ENCODE data around the gene CPNE9. TPM values are rescaled to one million over a fixed set of nuclear protein-coding genes. Genes with fewer than 3 reads are reported as not detected.

The CPNE9 gene
- polyA plus RNA-seq, 1 of the 3 experiments (the other 2 are of a cell fraction) = 0.03 TPM

DNA sequence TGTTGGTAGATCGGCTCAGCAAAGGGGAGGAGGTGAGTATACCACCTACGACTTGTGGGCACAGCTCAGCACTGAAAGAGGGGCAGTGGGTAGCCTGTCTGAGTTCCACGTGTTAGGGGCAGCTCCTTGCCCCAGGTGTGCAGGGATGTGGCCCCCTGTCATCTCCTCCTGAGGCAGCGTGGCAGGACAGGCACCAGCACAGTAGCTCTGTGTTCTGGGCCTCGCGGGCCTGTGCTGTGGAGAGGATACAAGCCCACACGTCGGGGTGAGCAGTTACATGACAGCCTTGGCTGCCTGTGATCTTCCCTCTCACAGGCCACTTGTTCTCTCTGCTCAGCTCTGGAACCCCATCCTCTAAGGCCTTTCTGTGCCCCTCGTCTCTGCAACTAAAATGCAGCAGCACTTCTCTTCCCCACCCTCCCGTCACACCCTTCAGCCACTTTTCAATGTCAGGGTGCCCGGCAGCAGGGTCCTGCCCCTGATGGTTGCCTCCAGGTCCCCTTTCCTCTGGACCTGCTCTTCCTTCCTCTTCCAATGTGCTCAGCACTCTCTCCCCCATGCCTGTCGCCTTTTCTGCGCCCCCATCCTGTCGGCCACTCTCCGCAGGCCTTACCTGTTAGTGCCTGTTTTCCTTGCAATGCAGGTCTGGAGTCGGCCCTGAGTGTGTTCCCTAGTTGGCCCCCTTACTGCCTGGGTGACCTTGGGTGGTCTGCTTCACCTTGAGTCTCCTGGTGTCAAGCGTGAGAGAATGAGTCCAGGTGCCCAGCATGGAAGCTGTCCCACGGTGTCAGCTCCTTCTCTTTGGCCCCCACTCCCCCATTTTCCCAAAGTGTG, 18.2 kb upstream of the CPNE9 start:
- H3K79me2 ChIP-seq (ENCODE audit: insufficient read depth) = no peaks in the 10 kb centered on the region
- H4K20me1 ChIP-seq (ENCODE audit: insufficient read depth) = no peaks in the 10 kb centered on the region
- ChIA-PET CTCF (no interaction called here), POLR2A (no interaction called here)
- no peaks in the 10 kb centered on the region for H3K27me3 ChIP-seq (ENCODE audit: insufficient read depth)
- H2AFZ ChIP-seq (ENCODE audit: low read depth) = no peak overlapping the region
- peaks cover 8 to 90% of the 10 kb centered on the region in 2 experiments for H3K36me3 ChIP-seq (replicated peaks in 1 of 2; ENCODE audit: control insufficient read depth in 1 of 2, insufficient read depth in 2 of 2, low read length in 1 of 2)
- no peak for TF ChIP-seq TCF12 (IDR thresholded peaks at IDR 0.05)
- no peak for TF ChIP-seq JUND (IDR thresholded peaks at IDR 0.05)
- no peak for TF ChIP-seq FOSL2 (IDR thresholded peaks at IDR 0.05; ENCODE audit: borderline replicate concordance, low read depth)
- no peak for TF ChIP-seq NRF1 (IDR thresholded peaks at IDR 0.05; ENCODE audit: low read depth, low read length)
- TF ChIP-seq TAF1 (IDR thresholded peaks at IDR 0.05; ENCODE audit: borderline replicate concordance, low read depth, low read length) = no peak
- TF ChIP-seq, protein P1, sequence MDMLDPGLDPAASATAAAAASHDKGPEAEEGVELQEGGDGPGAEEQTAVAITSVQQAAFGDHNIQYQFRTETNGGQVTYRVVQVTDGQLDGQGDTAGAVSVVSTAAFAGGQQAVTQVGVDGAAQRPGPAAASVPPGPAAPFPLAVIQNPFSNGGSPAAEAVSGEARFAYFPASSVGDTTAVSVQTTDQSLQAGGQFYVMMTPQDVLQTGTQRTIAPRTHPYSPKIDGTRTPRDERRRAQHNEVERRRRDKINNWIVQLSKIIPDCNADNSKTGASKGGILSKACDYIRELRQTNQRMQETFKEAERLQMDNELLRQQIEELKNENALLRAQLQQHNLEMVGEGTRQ (IDR thresholded peaks at IDR 0.05; ENCODE audit: borderline replicate concordance, low read depth, low read length) = no peak
- no peak for TF ChIP-seq EZH2phosphoT487 (IDR thresholded peaks at IDR 0.05; ENCODE audit: borderline replicate concordance, low read depth)
- no peak for TF ChIP-seq SIN3A (IDR thresholded peaks at IDR 0.05; ENCODE audit: borderline replicate concordance, low read depth, low read length)
- TF ChIP-seq CHD2 (IDR thresholded peaks at IDR 0.05; ENCODE audit: low read length, partially characterized antibody) = no peak
- no peak for TF ChIP-seq ELF1 (IDR thresholded peaks at IDR 0.05)
- no peak overlapping the region for H3K27ac ChIP-seq (ENCODE audit: low read depth in 2 of 2, low read length in 1 of 2)
- H3K4me1 ChIP-seq (ENCODE audit: control insufficient read depth in 1 of 2, insufficient read depth in 2 of 2, low read depth in 1 of 2, low read length in 1 of 2) = peaks cover 0 to 4% of the 10 kb centered on the region in 2 experiments; a peak in 1 of 4 replicates
- no peak for DNase-seq
- H3K9me3 ChIP-seq = no peaks in the 10 kb centered on the region
- 87% methylated on average over 15 of the region's 18 CpGs for WGBS (ENCODE audit: low lambda C conversion rate)
- H3K4me2 ChIP-seq = no peak overlapping the region
- no peak overlapping the region for H3K9ac ChIP-seq
- H3K9me2 ChIP-seq = no peaks in the 10 kb centered on the region
- H3K4me3 ChIP-seq (ENCODE audit: low read depth in 2 of 2, low read length in 1 of 2) = no peak overlapping the region
- no peaks in the 10 kb centered on the region for H3F3A ChIP-seq (replicated peaks; ENCODE audit: insufficient read depth)

- TF ChIP-seq FOXJ3 (CRISPR knock-in tag; IDR thresholded peaks at IDR 0.05) = no peak
- TF ChIP-seq FOSL2 (IDR thresholded peaks at IDR 0.05; ENCODE audit: borderline replicate concordance, low read depth) = no peak
- no peak for TF ChIP-seq EP300 (IDR thresholded peaks at IDR 0.05; ENCODE audit: borderline replicate concordance in 1 of 2, low read depth in 1 of 2, low read length in 1 of 2)
- no peak for TF ChIP-seq SMC3 (IDR thresholded peaks at IDR 0.05; ENCODE audit: low read depth, low read length)
- no peak for TF ChIP-seq CHD2 (IDR thresholded peaks at IDR 0.05; ENCODE audit: low read length, partially characterized antibody)
- no peak for TF ChIP-seq USF1 (IDR thresholded peaks at IDR 0.05; ENCODE audit: borderline replicate concordance, low read depth)
- TF ChIP-seq EZH2phosphoT487 (IDR thresholded peaks at IDR 0.05; ENCODE audit: borderline replicate concordance, low read depth) = no peak
- TF ChIP-seq, protein P2, sequence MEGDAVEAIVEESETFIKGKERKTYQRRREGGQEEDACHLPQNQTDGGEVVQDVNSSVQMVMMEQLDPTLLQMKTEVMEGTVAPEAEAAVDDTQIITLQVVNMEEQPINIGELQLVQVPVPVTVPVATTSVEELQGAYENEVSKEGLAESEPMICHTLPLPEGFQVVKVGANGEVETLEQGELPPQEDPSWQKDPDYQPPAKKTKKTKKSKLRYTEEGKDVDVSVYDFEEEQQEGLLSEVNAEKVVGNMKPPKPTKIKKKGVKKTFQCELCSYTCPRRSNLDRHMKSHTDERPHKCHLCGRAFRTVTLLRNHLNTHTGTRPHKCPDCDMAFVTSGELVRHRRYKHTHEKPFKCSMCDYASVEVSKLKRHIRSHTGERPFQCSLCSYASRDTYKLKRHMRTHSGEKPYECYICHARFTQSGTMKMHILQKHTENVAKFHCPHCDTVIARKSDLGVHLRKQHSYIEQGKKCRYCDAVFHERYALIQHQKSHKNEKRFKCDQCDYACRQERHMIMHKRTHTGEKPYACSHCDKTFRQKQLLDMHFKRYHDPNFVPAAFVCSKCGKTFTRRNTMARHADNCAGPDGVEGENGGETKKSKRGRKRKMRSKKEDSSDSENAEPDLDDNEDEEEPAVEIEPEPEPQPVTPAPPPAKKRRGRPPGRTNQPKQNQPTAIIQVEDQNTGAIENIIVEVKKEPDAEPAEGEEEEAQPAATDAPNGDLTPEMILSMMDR (IDR thresholded peaks at IDR 0.05) = no peak
- TF ChIP-seq FOXM1 (IDR thresholded peaks at IDR 0.05; ENCODE audit: low read depth) = no peak
- TF ChIP-seq GABPA (IDR thresholded peaks at IDR 0.05; ENCODE audit: low read depth) = no peak
- TF ChIP-seq SIN3A (IDR thresholded peaks at IDR 0.05; ENCODE audit: borderline replicate concordance, low read depth, low read length) = no peak
- no peak for TF ChIP-seq RCOR1 (IDR thresholded peaks at IDR 0.05; ENCODE audit: low read length)
- no peak for TF ChIP-seq TEAD4 (IDR thresholded peaks at IDR 0.05; ENCODE audit: borderline replicate concordance, insufficient read depth)
- TF ChIP-seq MEF2A (IDR thresholded peaks at IDR 0.05; ENCODE audit: borderline replicate concordance, low read depth) = no peak
- no peak for TF ChIP-seq TAF1 (IDR thresholded peaks at IDR 0.05; ENCODE audit: borderline replicate concordance, low read depth, low read length)
- no peak overlapping the region for H2AFZ ChIP-seq (ENCODE audit: low read depth)
- WGBS (ENCODE audit: low lambda C conversion rate) = 93% methylated on average over 9 of the region's 9 CpGs
- H3F3A ChIP-seq (replicated peaks; ENCODE audit: insufficient read depth) = no peaks in the 10 kb centered on the region
- no peak overlapping the region for H3K4me3 ChIP-seq (ENCODE audit: low read depth in 2 of 2, low read length in 1 of 2)
- no peak overlapping the region for H3K9ac ChIP-seq
- no peaks in the 10 kb centered on the region for H3K9me3 ChIP-seq
- no peaks in the 10 kb centered on the region for H3K79me2 ChIP-seq (ENCODE audit: insufficient read depth)
- ChIA-PET POLR2A (no interaction called here), CTCF (no interaction called here)
- peaks cover 8 to 92% of the 10 kb centered on the region in 2 experiments for H3K36me3 ChIP-seq (replicated peaks in 1 of 2; ENCODE audit: control insufficient read depth in 1 of 2, insufficient read depth in 2 of 2, low read length in 1 of 2)
- H3K4me2 ChIP-seq = no peak overlapping the region
- H3K9me2 ChIP-seq = no peaks in the 10 kb centered on the region
- no peak for DNase-seq
- no peak overlapping the region for H3K27ac ChIP-seq (ENCODE audit: low read depth in 2 of 2, low read length in 1 of 2)
- no peaks in the 10 kb centered on the region for H4K20me1 ChIP-seq (ENCODE audit: insufficient read depth)
- no peaks in the 10 kb centered on the region for H3K27me3 ChIP-seq (ENCODE audit: insufficient read depth)
- peaks cover 0 to 11% of the 10 kb centered on the region in 2 experiments; a peak in 1 of 4 replicates for H3K4me1 ChIP-seq (ENCODE audit: control insufficient read depth in 1 of 2, insufficient read depth in 2 of 2, low read depth in 1 of 2, low read length in 1 of 2)
Observed at GRCh38 chr3:9686050-9686550, 17.5 kb upstream of the CPNE9 start.
